HepG2 (cell line): ENCODE results near the gene TMEM62. TPM values are rescaled to one million over a fixed set of nuclear protein-coding genes. Genes with fewer than 3 reads are reported as not detected.

ENCODE experiments used
- ARNTL ChIP-seq: sonication (generic); formaldehyde crosslinking; IDR thresholded peaks from 2 replicates; pipeline ENCODE4 v1.4.0; 2020; ENCODE audit warnings: mild to moderate bottlenecking, missing genetic modification reagents
- ATF3 ChIP-seq: sonication (generic); formaldehyde crosslinking; IDR thresholded peaks from 2 replicates; pipeline ENCODE4 v1.4.0; 2020; ENCODE audit warnings: missing genetic modification reagents
- ATF7 ChIP-seq, 2 experiments: fragments of 450-650 bp in 1 of 2; sonication (generic) in 1 of 2; formaldehyde crosslinking in 1 of 2; IDR thresholded peaks; 2 replicates each; pipeline versions ENCODE4 v1.4.0 to v1.6.1; 2016 to 2020; ENCODE audit warnings: antibody characterized with exemption in 1 of 2, mild to moderate bottlenecking in 1 of 2, missing genetic modification reagents in 1 of 2
- ELF4 ChIP-seq: sonication (generic); formaldehyde crosslinking; IDR thresholded peaks from 2 replicates; pipeline ENCODE4 v1.5.0; 2020; ENCODE audit warnings: missing genetic modification reagents, mild to moderate bottlenecking, moderate library complexity, borderline replicate concordance
- HMG20A ChIP-seq: IDR thresholded peaks from 2 replicates; pipeline ENCODE4 v1.6.1; 2016; ENCODE audit warnings: borderline replicate concordance
- KDM4B ChIP-seq: sonication (generic); formaldehyde crosslinking; IDR thresholded peaks from 2 replicates; pipeline ENCODE4 v1.4.0; 2020; ENCODE audit warnings: missing genetic modification reagents
- KMT2A ChIP-seq: sonication (generic); formaldehyde crosslinking; IDR thresholded peaks from 2 replicates; pipeline ENCODE4 v1.4.0; 2020; ENCODE audit warnings: missing genetic modification reagents
- PLRG1 ChIP-seq: fragments of 450-650 bp; conservative IDR thresholded peaks from 2 replicates; pipeline ENCODE4 v1.6.1; 2016
- RBM22 ChIP-seq: fragments of 200-400 bp; formaldehyde crosslinking; optimal IDR thresholded peaks from 2 replicates; pipeline ENCODE3; 2017; ENCODE audit warnings: mild to moderate bottlenecking, low read length, moderate library complexity
- SAFB2 ChIP-seq: sonication (generic); formaldehyde crosslinking; IDR thresholded peaks from 2 replicates; pipeline ENCODE4 v1.5.1; 2020; ENCODE audit warnings: missing genetic modification reagents, low read depth, mild to moderate bottlenecking, borderline replicate concordance
- SMAD9 ChIP-seq: sonication (generic); formaldehyde crosslinking; IDR thresholded peaks from 2 replicates; pipeline ENCODE4 v1.5.1; 2020; ENCODE audit warnings: mild to moderate bottlenecking, missing genetic modification reagents
- SSRP1 ChIP-seq: IDR thresholded peaks from 2 replicates; pipeline ENCODE4 v1.6.1; 2016; ENCODE audit warnings: control low read depth
- ZBED4 ChIP-seq: sonication (generic); formaldehyde crosslinking; IDR thresholded peaks from 2 replicates; pipeline ENCODE4 v1.4.0; 2020; ENCODE audit warnings: missing genetic modification reagents, borderline replicate concordance
- ZBTB39 ChIP-seq: sonication (generic); formaldehyde crosslinking; IDR thresholded peaks from 2 replicates; pipeline ENCODE4 v1.5.0; 2020; ENCODE audit warnings: missing genetic modification reagents
- ZBTB43 ChIP-seq: sonication (generic); formaldehyde crosslinking; conservative IDR thresholded peaks from 2 replicates; pipeline ENCODE4 v1.4.0; 2020; ENCODE audit warnings: missing genetic modification reagents
- ZNF160 ChIP-seq: sonication (generic); formaldehyde crosslinking; IDR thresholded peaks from 2 replicates; pipeline ENCODE4 v1.8.0; 2022; ENCODE audit warnings: mild to moderate bottlenecking, inconsistent platforms, missing genetic modification reagents
- ZNF18 ChIP-seq: sonication (generic); formaldehyde crosslinking; IDR thresholded peaks from 2 replicates; pipeline ENCODE4 v1.8.0; 2022; ENCODE audit warnings: mild to moderate bottlenecking, missing genetic modification reagents; ENCODE audit not compliant: insufficient replicate concordance
- ZNF546 ChIP-seq: sonication (generic); formaldehyde crosslinking; conservative IDR thresholded peaks from 2 replicates; pipeline ENCODE4 v1.8.1; 2023; ENCODE audit warnings: mild to moderate bottlenecking, missing genetic modification reagents
- ZNF557 ChIP-seq: sonication (generic); formaldehyde crosslinking; IDR thresholded peaks from 2 replicates; pipeline ENCODE4 v1.4.0; 2020; ENCODE audit warnings: missing genetic modification reagents
- ZNF713 ChIP-seq: sonication (generic); formaldehyde crosslinking; IDR thresholded peaks from 2 replicates; pipeline ENCODE4 v1.4.0; 2020; ENCODE audit warnings: mild to moderate bottlenecking, missing genetic modification reagents
- ZNF841 ChIP-seq: sonication (generic); formaldehyde crosslinking; IDR thresholded peaks from 2 replicates; pipeline ENCODE4 v1.8.1; 2023; ENCODE audit warnings: missing genetic modification reagents, borderline replicate concordance
- polyA plus RNA-seq, 8 experiments: library from polyadenylated mRNA; depleted of rRNA in 3 of 8; stranded (reverse) in 7 of 8; unstranded in 1 of 8; fragments of >200 nt; fragmentation: Illumina TruSeq in 4 of 8; extraction: Trizol in 4 of 8; gene quantifications; 2 replicates each; pipeline versions ENCODE4 v1.2.1 to v1.2.3, GENCODE V29; 2011 to 2016; ENCODE audit warnings: low read depth in 4 of 8, missing spikeins in 1 of 8, mixed read lengths in 1 of 8; ENCODE audit not compliant: insufficient read depth in 1 of 8
- total RNA-seq, 5 experiments: library from RNA; depleted of rRNA; stranded (reverse); fragments of >200 nt; fragmentation: Illumina TruSeq; extraction: Trizol; gene quantifications; 2 replicates each; pipeline ENCODE4 v1.2.3, GENCODE V29; 2016; ENCODE audit warnings: low read depth in 1 of 5

The TMEM62 gene
- total and polyA plus RNA-seq, 2 of the 13 experiments (the other 11 are each of a cell fraction or from before 2014, with no cell fraction given): 14.2 to 20.9 TPM

- no peak for TF ChIP-seq ZBTB39
- TF ChIP-seq ELF4 (CRISPR knock-in tag): no peak
- TF ChIP-seq ATF3 (CRISPR knock-in tag): no peak
- TF ChIP-seq ATF7 (IDR thresholded peaks at IDR 0.05): no peak
- TF ChIP-seq ATF7 (CRISPR knock-in tag; IDR thresholded peaks at IDR 0.05): no peak
- no peak for TF ChIP-seq ZNF160 (CRISPR knock-in tag)
- no peak for TF ChIP-seq SMAD9 (CRISPR knock-in tag)
- peak; percentile 47; the same call in 1 of the 2 replicates for TF ChIP-seq ZBED4 (CRISPR knock-in tag)
- TF ChIP-seq SAFB2 (CRISPR knock-in tag): peak; percentile 23; the same call in 1 of the 2 replicates
- no peak for TF ChIP-seq RBM22
- no peak for TF ChIP-seq HMG20A (CRISPR knock-in tag)
- 0 out of 2 replicates have a peak, but pooled peaks have one; percentile 65 for TF ChIP-seq ZNF546 (CRISPR knock-in tag)
- TF ChIP-seq PLRG1: no peak
- TF ChIP-seq ZBTB43: no peak; the same call in 1 of the 2 replicates
- TF ChIP-seq ARNTL: 0 out of 2 replicates have a peak, but pooled peaks have one; percentile 23
- TF ChIP-seq KMT2A: peak; percentile 74; the same call in 1 of the 2 replicates
- TF ChIP-seq KDM4B (CRISPR knock-in tag): no peak
- TF ChIP-seq ZNF713 (CRISPR knock-in tag): no peak; the same call in 1 of the 2 replicates
- no peak for TF ChIP-seq ZNF841 (CRISPR knock-in tag)
- TF ChIP-seq SSRP1 (CRISPR knock-in tag): no peak
- no peak for TF ChIP-seq ZNF18 (CRISPR knock-in tag)
- no peak for TF ChIP-seq ZNF557
These were observed at the start of gene TMEM62 (continued) for GRCh38 chr15:43133430-43134156.
